ENCODE measurements around the gene CIDEB.
A peak's percentile ranks its signal among the peaks of the same experiment; 100 is the strongest.

CIDEB gene

GRCh38 chr14:24338843-24339242 is 31.1 kb upstream of the CIDEB start:
- no peak for DNase-seq (ENCODE audit: extremely low read depth, low read depth)
- no peak for TF ChIP-seq CTCF (IDR thresholded peaks at IDR 0.05; ENCODE audit: low read depth, low read length)

- DNase-seq (ENCODE audit: extremely low read depth, low read depth): no peak
Observed at GRCh38 chr14:24337824-24338175, 30.0 kb upstream of the CIDEB start.

GRCh38 chr14:24337144-24337823 is 29.5 kb upstream of the CIDEB start:
- no peak for TF ChIP-seq CTCF (IDR thresholded peaks at IDR 0.05; ENCODE audit: low read depth, low read length)
- no peak for DNase-seq (ENCODE audit: extremely low read depth, low read depth)

More at GRCh38 chr14:24337824-24338175, 30.0 kb upstream of the CIDEB start:
- no peak for TF ChIP-seq CTCF (IDR thresholded peaks at IDR 0.05; ENCODE audit: low read depth, low read length)

- DNase-seq (ENCODE audit: extremely low read depth, low read depth): no peak
- TF ChIP-seq CTCF (IDR thresholded peaks at IDR 0.05; ENCODE audit: low read depth, low read length): no peak
Observed at GRCh38 chr14:24335461-24336171, 27.8 kb upstream of the CIDEB start.

GRCh38 chr14:24334431-24335291 is 26.9 kb upstream of the CIDEB start, which contains the start of gene ADCY4:
Gene ADCY4, minus strand, starts transcription at chr14:24335071. Its CDS starts 419 bp downstream, at chr14:24334652.
- DNase-seq (ENCODE audit: extremely low read depth, low read depth): no peak
- TF ChIP-seq CTCF (IDR thresholded peaks at IDR 0.05; ENCODE audit: low read depth, low read length): no peak

GRCh38 chr14:24332268-24332993 is 24.7 kb upstream of the CIDEB start:
- TF ChIP-seq CTCF (IDR thresholded peaks at IDR 0.05; ENCODE audit: low read depth, low read length): peak; percentile 72
- DNase-seq (ENCODE audit: extremely low read depth, low read depth): no peak
